ENCODE measurements around the gene PUS3.

DNA sequence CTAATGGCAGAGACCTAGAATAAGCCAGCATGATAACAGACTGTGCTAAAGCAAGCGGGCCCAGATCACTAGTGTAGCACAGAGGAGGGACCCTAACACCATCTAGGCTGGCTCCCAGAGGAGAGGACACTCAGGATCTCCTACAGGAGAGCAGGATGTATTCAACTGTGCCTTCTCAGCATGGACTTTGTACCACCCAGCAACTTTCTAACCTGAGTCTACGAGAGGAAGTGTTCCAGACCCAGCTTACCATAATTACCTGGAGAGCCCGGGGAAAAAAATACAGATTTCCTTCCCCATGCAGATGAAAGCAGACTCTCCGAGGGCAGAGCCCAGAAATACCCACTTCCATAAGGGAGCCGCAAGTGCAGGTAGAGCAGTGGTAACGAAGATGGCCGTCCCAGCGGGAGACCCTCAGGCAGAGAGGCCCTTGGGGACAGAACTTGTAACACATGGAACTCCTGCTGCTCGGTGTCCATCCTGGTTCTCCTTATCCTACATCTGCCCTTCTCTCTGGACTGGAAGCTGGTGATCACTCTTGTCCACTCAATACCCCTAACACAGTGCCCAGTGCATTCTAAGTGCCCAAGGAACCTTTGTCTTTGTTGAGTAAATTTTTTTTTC is 21.5 kb upstream of the PUS3 start:
- TF ChIP-seq POLR2A (IDR thresholded peaks at IDR 0.05; ENCODE audit: low read length) (no peak), GATA1 (IDR thresholded peaks at IDR 0.05; ENCODE audit: low read depth, low read length) (no peak)
